Gastrocnemius medialis (tissue), 4 donors: Measurements from ENCODE around the gene ACTR3. TPM values are rescaled to one million over a fixed set of nuclear protein-coding genes. Genes with fewer than 3 reads are reported as not detected.

ENCODE experiments used
- ATAC-seq, 2 donors: fragments of 150-250 bp; one replicate each; pipeline ENCODE4 v1.9.1; 2016
- DNase-seq, 2 donors: peaks; one replicate each; pipeline ENCODE4 v3.0.0-alpha.2; 2019
- H3K27ac ChIP-seq, 4 donors: fragments of 200-600 bp; sonication (generic); 1 replicate in 1 of 4; 2 replicates in 3 of 4; pipeline ENCODE4 v1.5.1; 2016 to 2018; ENCODE audit warnings: mild to moderate bottlenecking in 2 of 4, moderate library complexity in 1 of 4
- H3K27me3 ChIP-seq, 3 donors: fragments of 200-600 bp; sonication (generic) in 2 of 3; 1 replicate in 1 of 3; 2 replicates in 2 of 3; pipeline versions ENCODE4 v1.5.1 to v1.6.0; 2016 to 2019; ENCODE audit warnings: mild to moderate bottlenecking in 1 of 3, moderate library complexity in 1 of 3
- H3K36me3 ChIP-seq, 2 donors: fragments of 200-600 bp; sonication (generic) in 1 of 2; one replicate each; pipeline ENCODE4 v1.5.1; 2017 to 2018
- H3K4me1 ChIP-seq, 2 donors: fragments of 200-600 bp; sonication (generic) in 1 of 2; one replicate each; pipeline ENCODE4 v1.5.1; 2016 to 2017; ENCODE audit warnings: mild to moderate bottlenecking in 2 of 2
- H3K4me3 ChIP-seq, 4 donors: fragments of 200-600 bp; sonication (generic) in 3 of 4; 1 replicate in 1 of 4; 2 replicates in 3 of 4; pipeline ENCODE4 v1.5.1; 2016 to 2019; ENCODE audit warnings: mild to moderate bottlenecking in 2 of 4
- H3K9me3 ChIP-seq, 3 donors: fragments of 200-600 bp; sonication (generic) in 2 of 3; 1 replicate in 1 of 3; 2 replicates in 2 of 3; pipeline ENCODE4 v1.5.1; 2016 to 2019
- POLR2A ChIP-seq, 2 donors: fragments of 450-650 bp; IDR thresholded peaks; one replicate each; pipeline ENCODE4 v1.6.1; 2017; ENCODE audit warnings: antibody characterized with exemption in 2 of 2, mild to moderate bottlenecking in 2 of 2, moderate library complexity in 2 of 2
- in situ Hi-C, 4 donors: fragments of 200-750 bp; cut with MboI; loops; one replicate each; pipeline versions ENCODE4 v1.15.0 to v1.8.0; 2017; ENCODE audit warnings: low sequenced_read_pairs in 4 of 4
- intact Hi-C: fragments of 100-400 bp; cut with DNase I; formaldehyde crosslinking; loops from one replicate; pipeline ENCODE4 v1.15.1; 2023; ENCODE audit warnings: low total_unique reads
- total RNA-seq, 4 donors: library from RNA; depleted of rRNA; stranded (reverse); fragments of >200 nt; gene quantifications; one replicate each; pipeline versions ENCODE4 v1.1.0 to v1.2.3, GENCODE V29; 2016
- TF ChIP-seq, protein P1 (sequence below), 5 experiments: fragments of 450-650 bp in 3 of 5; fragments of 200-600 bp in 2 of 5; sonication (generic) in 2 of 5; IDR thresholded peaks in 4 of 5; conservative IDR thresholded peaks in 1 of 5; 1 replicate in 4 of 5; 2 replicates in 1 of 5; pipeline ENCODE4 v1.5.1; 2016 to 2019; ENCODE audit warnings: antibody characterized with exemption in 5 of 5, mild to moderate bottlenecking in 3 of 5, moderate library complexity in 3 of 5

ACTR3 gene
- total RNA-seq, 4 donors from 2014 or later: 39.3 to 75.0 (median 56.6) TPM

DNA sequence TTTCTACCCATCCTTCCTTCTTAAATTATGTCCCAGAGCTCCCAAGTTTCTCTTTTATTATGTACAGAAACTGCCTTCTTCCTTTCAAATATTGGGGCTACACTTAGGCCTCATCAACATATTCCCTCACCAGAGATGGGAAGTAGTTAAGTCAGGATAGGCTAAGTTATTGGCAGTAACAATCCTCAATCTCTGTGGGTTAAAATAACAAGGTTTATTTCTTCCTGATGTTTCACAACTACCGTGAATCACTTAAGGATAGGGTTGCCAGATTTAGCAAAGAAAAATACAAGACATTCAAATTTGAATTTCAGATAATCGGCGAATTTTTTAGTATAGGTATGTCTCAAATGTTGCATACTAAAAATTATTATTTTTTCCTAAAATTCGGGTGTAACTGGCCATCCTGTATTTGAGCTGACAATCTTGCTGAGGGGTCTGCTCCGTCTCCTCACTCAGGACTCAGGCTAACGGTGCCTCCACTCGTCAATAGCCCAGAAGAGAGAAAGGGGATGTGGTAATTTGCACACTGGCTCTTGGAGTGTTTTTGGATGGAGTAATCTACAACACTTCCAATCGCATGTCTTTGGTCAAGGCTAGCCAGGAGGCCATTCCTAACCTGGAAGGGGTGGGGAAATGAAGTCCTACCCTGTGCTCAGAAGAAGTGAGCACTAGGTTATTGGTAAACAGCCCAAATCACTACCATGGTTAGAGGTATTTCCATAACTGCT is 91.7 kb downstream of the ACTR3 start:
- intact Hi-C loops: no loop called here
- in situ Hi-C loops: no loop called here
- no peak for ATAC-seq

DNA sequence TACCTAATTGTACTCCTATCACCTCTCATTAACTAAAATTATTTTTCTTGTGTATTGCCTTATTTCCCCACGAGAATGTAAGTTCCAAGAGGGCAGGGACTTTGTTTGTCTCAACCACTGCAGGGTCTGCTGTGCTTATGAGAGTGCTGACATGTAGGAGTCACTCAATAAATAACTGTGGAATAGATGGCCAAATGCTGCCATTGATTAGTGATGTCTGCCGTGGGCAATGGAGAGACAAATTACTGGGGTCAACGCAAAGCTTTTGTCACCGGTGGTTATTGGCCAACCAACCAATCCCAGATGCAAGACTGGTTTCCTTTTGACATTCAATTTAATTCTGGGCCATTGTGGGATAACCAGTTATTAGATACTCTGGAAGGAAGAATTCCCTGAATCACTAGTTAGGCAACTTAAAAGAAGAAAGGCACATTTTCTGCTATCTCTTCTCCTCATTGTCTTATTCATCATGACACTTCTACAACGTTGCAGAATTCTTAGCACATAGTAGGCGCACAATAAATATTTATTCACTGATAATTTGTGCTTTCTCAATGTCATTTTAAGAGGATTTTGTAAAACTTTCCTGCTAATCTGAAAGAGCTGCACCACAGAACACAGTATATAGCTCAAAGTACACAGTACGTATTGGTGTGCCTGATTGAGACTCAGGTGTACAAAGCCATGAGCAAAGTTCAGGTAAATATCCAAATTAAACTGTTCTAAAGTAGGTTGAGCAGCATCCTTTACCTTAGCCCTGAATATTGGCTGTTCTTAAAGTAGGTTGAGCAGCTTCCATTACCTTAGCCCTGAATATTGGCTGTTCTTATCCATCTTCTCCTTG is 95.9 kb downstream of the ACTR3 start:
- Histone ChIP-seq H3K4me3 (no peak overlapping the region), H3K27ac (no peak overlapping the region), H3K36me3 (no peaks in the 10 kb centered on the region), H3K27me3 (no peaks in the 10 kb centered on the region), H3K4me1 (no peaks in the 10 kb centered on the region), H3K9me3 (no peaks in the 10 kb centered on the region)
- TF ChIP-seq, protein P1, sequence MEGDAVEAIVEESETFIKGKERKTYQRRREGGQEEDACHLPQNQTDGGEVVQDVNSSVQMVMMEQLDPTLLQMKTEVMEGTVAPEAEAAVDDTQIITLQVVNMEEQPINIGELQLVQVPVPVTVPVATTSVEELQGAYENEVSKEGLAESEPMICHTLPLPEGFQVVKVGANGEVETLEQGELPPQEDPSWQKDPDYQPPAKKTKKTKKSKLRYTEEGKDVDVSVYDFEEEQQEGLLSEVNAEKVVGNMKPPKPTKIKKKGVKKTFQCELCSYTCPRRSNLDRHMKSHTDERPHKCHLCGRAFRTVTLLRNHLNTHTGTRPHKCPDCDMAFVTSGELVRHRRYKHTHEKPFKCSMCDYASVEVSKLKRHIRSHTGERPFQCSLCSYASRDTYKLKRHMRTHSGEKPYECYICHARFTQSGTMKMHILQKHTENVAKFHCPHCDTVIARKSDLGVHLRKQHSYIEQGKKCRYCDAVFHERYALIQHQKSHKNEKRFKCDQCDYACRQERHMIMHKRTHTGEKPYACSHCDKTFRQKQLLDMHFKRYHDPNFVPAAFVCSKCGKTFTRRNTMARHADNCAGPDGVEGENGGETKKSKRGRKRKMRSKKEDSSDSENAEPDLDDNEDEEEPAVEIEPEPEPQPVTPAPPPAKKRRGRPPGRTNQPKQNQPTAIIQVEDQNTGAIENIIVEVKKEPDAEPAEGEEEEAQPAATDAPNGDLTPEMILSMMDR (IDR thresholded peaks at IDR 0.05 in 4 of 5, conservative IDR thresholded peaks at IDR 0.05 in 1 of 5): no peak
- no peak for TF ChIP-seq POLR2A (IDR thresholded peaks at IDR 0.05)
- DNase-seq (no peak), ATAC-seq (no peak)
- intact Hi-C loops (no loop called here), in situ Hi-C loops (no loop called here)

More for the DNA sequence above, 91.7 kb downstream of the ACTR3 start:
- Histone ChIP-seq H3K9me3 (no peaks in the 10 kb centered on the region), H3K4me1 (no peaks in the 10 kb centered on the region), H3K36me3 (no peaks in the 10 kb centered on the region), H3K27ac (no peak overlapping the region), H3K27me3 (no peaks in the 10 kb centered on the region), H3K4me3 (no peak overlapping the region)
- TF ChIP-seq, protein P1 (IDR thresholded peaks at IDR 0.05 in 4 of 5, conservative IDR thresholded peaks at IDR 0.05 in 1 of 5): no peak
- TF ChIP-seq POLR2A (IDR thresholded peaks at IDR 0.05): no peak
- no peak for DNase-seq

DNA sequence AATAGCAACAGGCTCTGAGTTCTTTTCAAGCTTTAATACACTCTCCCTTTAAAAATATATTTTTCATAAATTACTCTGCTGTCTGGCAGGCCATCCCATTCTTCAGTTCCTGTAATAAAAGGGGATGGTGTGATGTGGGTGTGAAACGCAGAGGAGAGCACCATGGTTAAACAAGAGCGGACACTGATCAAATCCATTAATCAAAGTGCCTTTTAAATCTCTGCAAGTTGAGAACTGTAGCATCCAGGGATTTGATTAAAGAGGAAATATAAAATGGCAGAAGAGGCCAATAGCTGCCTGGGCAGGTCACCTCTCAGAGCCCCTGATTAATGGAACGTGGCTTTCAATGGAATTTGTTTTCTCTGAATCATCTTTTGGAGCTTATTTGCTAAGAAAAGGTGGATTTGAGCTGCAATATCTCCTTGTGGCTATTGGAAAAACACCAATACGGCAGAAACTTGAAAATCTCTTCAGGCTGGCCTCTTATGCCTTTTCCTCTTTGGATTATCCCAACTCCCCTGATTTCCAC is 96.9 kb downstream of the ACTR3 start:
- Histone ChIP-seq H3K36me3 (no peaks in the 10 kb centered on the region), H3K4me1 (no peaks in the 10 kb centered on the region), H3K27me3 (no peaks in the 10 kb centered on the region), H3K9me3 (no peaks in the 10 kb centered on the region), H3K4me3 (no peak overlapping the region), H3K27ac (no peak overlapping the region)
- ATAC-seq (no peak), DNase-seq (no peak)
- in situ Hi-C loops: no loop called here
- TF ChIP-seq POLR2A (IDR thresholded peaks at IDR 0.05): no peak
- TF ChIP-seq, protein P1 (IDR thresholded peaks at IDR 0.05 in 4 of 5, conservative IDR thresholded peaks at IDR 0.05 in 1 of 5): no peak
- intact Hi-C loops: no loop called here

DNA sequence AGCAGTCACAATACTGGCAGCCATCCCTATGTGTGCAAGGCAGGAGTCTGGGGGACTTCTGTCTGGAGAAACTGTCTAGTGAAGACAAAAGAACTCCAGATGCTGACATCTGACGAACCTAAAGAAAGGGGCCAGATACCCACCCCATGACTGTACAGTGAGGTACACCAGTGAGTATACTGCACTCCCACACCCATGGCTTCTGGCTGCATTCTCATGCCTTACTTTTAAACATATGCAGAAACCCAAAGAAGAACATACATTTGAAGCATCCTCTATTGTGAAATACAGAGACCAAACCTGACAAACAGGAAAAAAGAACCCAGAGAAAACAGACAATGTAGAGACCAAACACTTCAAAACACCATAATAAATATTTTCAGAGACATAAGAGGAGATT is 102.2 kb downstream of the ACTR3 start:
- no peak for ATAC-seq
- H3K4me1 ChIP-seq: no peaks in the 10 kb centered on the region
- H3K4me3 ChIP-seq: no peak overlapping the region
- H3K27me3 ChIP-seq: no peaks in the 10 kb centered on the region
- intact Hi-C loops (no loop called here), in situ Hi-C loops (no loop called here)
- no peaks in the 10 kb centered on the region for H3K36me3 ChIP-seq
- no peak for DNase-seq
- no peaks in the 10 kb centered on the region for H3K9me3 ChIP-seq
- TF ChIP-seq, protein P1 (IDR thresholded peaks at IDR 0.05 in 4 of 5, conservative IDR thresholded peaks at IDR 0.05 in 1 of 5): no peak
- TF ChIP-seq POLR2A (IDR thresholded peaks at IDR 0.05): no peak
- H3K27ac ChIP-seq: no peak overlapping the region
